ENCODE results near the gene AP1G1.
"Not testable (repeated sequence)": the region's sequence is repeated elsewhere in the genome, so short reads cannot be mapped to it uniquely, and the experiment has no call there.

The AP1G1 gene

GRCh38 chr16:71707199-71707598 is 101.4 kb downstream of the AP1G1 start:
- no peak for DNase-seq (ENCODE audit: low read depth in 3 of 3, low spot score in 1 of 3)

GRCh38 chr16:71706046-71706445 is 102.6 kb downstream of the AP1G1 start:
- no peak for DNase-seq (ENCODE audit: low read depth in 3 of 3, low spot score in 1 of 3)

GRCh38 chr16:71703333-71703732 is 105.3 kb downstream of the AP1G1 start:
- no peak for DNase-seq (ENCODE audit: low read depth in 3 of 3, low spot score in 1 of 3)

GRCh38 chr16:71700831-71701230 is 107.8 kb downstream of the AP1G1 start:
- no peak for DNase-seq (ENCODE audit: low read depth in 3 of 3, low spot score in 1 of 3)

- no peak for DNase-seq (ENCODE audit: low read depth in 3 of 3, low spot score in 1 of 3)
Observed at GRCh38 chr16:71698491-71698890, 110.1 kb downstream of the AP1G1 start.

- no peak for DNase-seq (ENCODE audit: low read depth in 3 of 3, low spot score in 1 of 3)
Observed at GRCh38 chr16:71693164-71693563, 115.5 kb downstream of the AP1G1 start.

- no peak for DNase-seq (ENCODE audit: low read depth in 3 of 3, low spot score in 1 of 3)
Observed at GRCh38 chr16:71689901-71690300, 118.7 kb downstream of the AP1G1 start.

- no peak for DNase-seq (ENCODE audit: low read depth in 3 of 3, low spot score in 1 of 3)
Observed at GRCh38 chr16:71687861-71688260, 120.8 kb downstream of the AP1G1 start.

GRCh38 chr16:71684280-71684679 is 124.4 kb downstream of the AP1G1 start:
- DNase-seq (ENCODE audit: low read depth in 3 of 3, low spot score in 1 of 3), result not testable (repeated sequence)

GRCh38 chr16:71681360-71681759 is 127.3 kb downstream of the AP1G1 start:
- no peak for DNase-seq (ENCODE audit: low read depth in 3 of 3, low spot score in 1 of 3)

All from stimulated activated CD4-positive, alpha-beta T cell treated with anti-CD3 and anti-CD28 coated beads, TNF-alpha, amount 100 ng/mL, for 1 hour (primary cell).